IPS-18a (cell line): Measurements from ENCODE around the gene ABCA1.

Source experiments
- H3K27ac ChIP-seq: one replicate; pipeline ENCODE4 v1.5.1; 2013; ENCODE audit warnings: low read length
- H3K27me3 ChIP-seq: one replicate; pipeline ENCODE4 v1.6.1; 2013; ENCODE audit warnings: mild to moderate bottlenecking, low read length; ENCODE audit not compliant: control insufficient read depth, insufficient read depth
- H3K36me3 ChIP-seq: one replicate; pipeline ENCODE4 v1.6.1; 2013; ENCODE audit warnings: low read depth, low read length; ENCODE audit not compliant: control insufficient read depth
- H3K4me1 ChIP-seq: one replicate; pipeline ENCODE4 v1.6.1; 2013; ENCODE audit warnings: low read depth, low read length; ENCODE audit not compliant: control insufficient read depth
- H3K4me3 ChIP-seq: one replicate; pipeline ENCODE4 v1.5.1; 2013; ENCODE audit warnings: low read length
- H3K9ac ChIP-seq: one replicate; pipeline ENCODE4 v1.6.1; 2013; ENCODE audit warnings: mild to moderate bottlenecking, low read length, moderate library complexity
- H3K9me3 ChIP-seq: one replicate; pipeline ENCODE4 v1.6.1; 2013; ENCODE audit warnings: low read depth, low read length; ENCODE audit not compliant: control insufficient read depth

The ABCA1 gene

GRCh38 chr9:104879555-104880309 is 48.2 kb downstream of the ABCA1 start:
- H3K36me3 ChIP-seq = no peaks in the 10 kb centered on the region
- peaks cover 15% of the 10 kb centered on the region for H3K4me1 ChIP-seq
- H3K9me3 ChIP-seq = no peaks in the 10 kb centered on the region
- no peak overlapping the region for H3K4me3 ChIP-seq
- H3K27me3 ChIP-seq = no peaks in the 10 kb centered on the region
- H3K9ac ChIP-seq = no peak overlapping the region
- no peak overlapping the region for H3K27ac ChIP-seq

GRCh38 chr9:104876587-104876986 is 51.4 kb downstream of the ABCA1 start:
- Histone ChIP-seq H3K4me3 (no peak overlapping the region), H3K4me1 (peaks cover 4% of the 10 kb centered on the region), H3K9ac (no peak overlapping the region), H3K9me3 (no peaks in the 10 kb centered on the region), H3K27ac (no peak overlapping the region), H3K27me3 (no peaks in the 10 kb centered on the region), H3K36me3 (no peaks in the 10 kb centered on the region)

- no peaks in the 10 kb centered on the region for H3K4me1 ChIP-seq
Measured at GRCh38 chr9:104875897-104876296, 52.1 kb downstream of the ABCA1 start.

GRCh38 chr9:104875320-104875719 is 52.6 kb downstream of the ABCA1 start:
- H3K27me3 ChIP-seq = no peaks in the 10 kb centered on the region
- no peaks in the 10 kb centered on the region for H3K36me3 ChIP-seq
- H3K9ac ChIP-seq = no peak overlapping the region
- H3K9me3 ChIP-seq = no peaks in the 10 kb centered on the region
- H3K4me3 ChIP-seq = no peak overlapping the region
- no peaks in the 10 kb centered on the region for H3K4me1 ChIP-seq
- H3K27ac ChIP-seq = no peak overlapping the region

More at GRCh38 chr9:104875897-104876296, 52.1 kb downstream of the ABCA1 start:
- Histone ChIP-seq H3K9me3 (no peaks in the 10 kb centered on the region), H3K27me3 (no peaks in the 10 kb centered on the region), H3K36me3 (no peaks in the 10 kb centered on the region), H3K4me3 (no peak overlapping the region), H3K9ac (no peak overlapping the region), H3K27ac (no peak overlapping the region)

DNA sequence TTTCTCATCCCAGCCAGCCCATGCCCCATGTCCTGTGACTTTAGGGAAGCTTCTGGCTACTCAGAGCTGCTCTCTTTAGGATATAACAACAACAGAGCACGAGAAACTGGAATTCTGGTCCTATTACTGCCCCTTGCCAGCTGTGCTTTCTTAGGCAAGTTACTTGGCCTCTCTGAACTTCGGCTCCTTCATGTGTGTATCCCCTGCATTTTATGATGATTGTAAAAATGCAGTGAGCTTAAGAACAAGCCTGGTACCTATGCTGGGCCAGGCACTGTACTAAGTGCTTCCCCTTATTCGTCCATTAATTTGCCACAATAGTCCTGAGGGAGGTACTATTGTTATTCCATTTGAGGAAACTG is 54.5 kb downstream of the ABCA1 start:
- Histone ChIP-seq H3K4me1 (peaks cover 14% of the 10 kb centered on the region), H3K27me3 (no peaks in the 10 kb centered on the region), H3K9me3 (no peaks in the 10 kb centered on the region), H3K27ac (no peak overlapping the region), H3K4me3 (no peak overlapping the region), H3K36me3 (no peaks in the 10 kb centered on the region), H3K9ac (no peak overlapping the region)

GRCh38 chr9:104872656-104873488 is 55.1 kb downstream of the ABCA1 start:
- Histone ChIP-seq H3K4me3 (no peak overlapping the region), H3K27me3 (no peaks in the 10 kb centered on the region), H3K9me3 (no peaks in the 10 kb centered on the region), H3K4me1 (peaks cover 18% of the 10 kb centered on the region), H3K9ac (no peak overlapping the region), H3K27ac (no peak overlapping the region), H3K36me3 (no peaks in the 10 kb centered on the region)

DNA sequence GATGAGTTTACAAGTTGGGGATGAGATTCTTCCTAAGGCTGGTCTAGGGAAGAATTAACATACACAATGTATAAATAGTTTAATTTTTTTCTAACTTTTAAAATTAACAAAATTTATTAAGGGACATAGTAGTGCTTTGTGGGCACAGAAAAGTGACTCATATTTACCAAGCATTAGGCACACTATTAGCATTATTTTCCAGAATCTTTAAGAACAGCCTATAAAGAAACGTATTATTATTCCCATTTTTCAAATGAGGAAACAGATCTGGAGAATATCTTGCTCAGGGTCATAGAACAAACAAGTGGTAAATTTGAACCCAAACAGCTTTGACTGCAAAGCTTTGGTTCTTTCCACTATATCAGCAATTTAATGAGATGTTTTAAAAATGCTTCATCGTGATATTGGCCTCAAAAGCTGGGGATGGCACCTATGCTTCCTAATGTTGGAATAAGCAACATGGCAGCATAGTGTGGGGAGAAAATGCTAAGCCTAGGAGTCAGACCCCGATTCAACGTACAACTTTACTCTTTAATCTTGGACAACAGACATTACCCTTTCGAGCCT is 55.9 kb downstream of the ABCA1 start:
- Histone ChIP-seq H3K36me3 (no peaks in the 10 kb centered on the region), H3K27ac (no peak overlapping the region), H3K9ac (no peak overlapping the region), H3K9me3 (no peaks in the 10 kb centered on the region), H3K4me3 (no peak overlapping the region), H3K27me3 (no peaks in the 10 kb centered on the region), H3K4me1 (peaks cover 18% of the 10 kb centered on the region)

- Histone ChIP-seq H3K9ac (no peak overlapping the region), H3K36me3 (no peaks in the 10 kb centered on the region), H3K27ac (no peak overlapping the region)
Measured at GRCh38 chr9:104869811-104870210, 58.1 kb downstream of the ABCA1 start.

GRCh38 chr9:104868687-104869404 is 59.1 kb downstream of the ABCA1 start:
- H3K4me1 ChIP-seq = peaks cover 30% of the 10 kb centered on the region
- no peaks in the 10 kb centered on the region for H3K9me3 ChIP-seq
- H3K4me3 ChIP-seq = no peak overlapping the region
- H3K27me3 ChIP-seq = no peaks in the 10 kb centered on the region
- H3K27ac ChIP-seq = no peak overlapping the region
- H3K9ac ChIP-seq = no peak overlapping the region
- no peaks in the 10 kb centered on the region for H3K36me3 ChIP-seq

More at GRCh38 chr9:104869811-104870210, 58.1 kb downstream of the ABCA1 start:
- peaks cover 20% of the 10 kb centered on the region for H3K4me1 ChIP-seq
- H3K4me3 ChIP-seq = no peak overlapping the region
- H3K9me3 ChIP-seq = no peaks in the 10 kb centered on the region
- no peaks in the 10 kb centered on the region for H3K27me3 ChIP-seq

GRCh38 chr9:104868303-104868686 is 59.7 kb downstream of the ABCA1 start:
- Histone ChIP-seq H3K4me3 (no peak overlapping the region), H3K4me1 (peaks cover 36% of the 10 kb centered on the region), H3K9me3 (no peaks in the 10 kb centered on the region), H3K9ac (no peak overlapping the region), H3K36me3 (no peaks in the 10 kb centered on the region), H3K27ac (no peak overlapping the region), H3K27me3 (no peaks in the 10 kb centered on the region)

- Histone ChIP-seq H3K4me3 (no peak overlapping the region), H3K27ac (no peak overlapping the region), H3K9ac (no peak overlapping the region), H3K27me3 (no peaks in the 10 kb centered on the region), H3K36me3 (no peaks in the 10 kb centered on the region), H3K9me3 (no peaks in the 10 kb centered on the region), H3K4me1 (peaks cover 53% of the 10 kb centered on the region)
Measured at GRCh38 chr9:104866191-104866590, 61.8 kb downstream of the ABCA1 start.
